ENCODE measurements around the gene SP3. TPM values are rescaled to one million over a fixed set of nuclear protein-coding genes. Genes with fewer than 3 reads are reported as not detected.
"Not testable (repeated sequence)": the region's sequence is repeated elsewhere in the genome, so short reads cannot be mapped to it uniquely, and the experiment has no call there.

SP3 gene
- polyA plus RNA-seq, 1 experiment, result 71.8 TPM

DNA sequence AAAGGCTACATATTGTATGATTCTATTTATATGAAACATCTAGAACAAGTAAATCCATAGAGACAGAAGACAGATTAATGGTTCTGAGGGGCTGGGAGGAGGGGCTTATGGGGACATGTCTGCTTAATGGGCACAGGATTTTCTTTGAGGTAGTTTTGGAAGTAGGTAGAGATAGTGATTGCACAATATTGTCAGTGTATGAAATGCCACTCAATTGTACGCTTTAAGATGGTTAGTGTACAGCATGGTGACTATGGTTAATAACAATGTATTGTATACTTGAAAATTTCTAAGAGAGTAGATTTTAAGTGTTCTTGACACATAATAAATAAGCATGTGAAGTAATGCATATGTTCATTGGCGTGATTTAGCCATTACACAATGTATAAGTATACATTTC, 68.4 kb downstream of the SP3 start:
- Histone ChIP-seq H3K27me3 (ENCODE audit: control insufficient read depth, insufficient read depth, low read length) (no peaks in the 10 kb centered on the region), H3K4me3 (ENCODE audit: low read depth, low read length) (no peak overlapping the region), H3K27ac (ENCODE audit: low read depth, low read length) (no peak overlapping the region), H3K9me3 (ENCODE audit: control insufficient read depth, insufficient read depth, low read length) (no peaks in the 10 kb centered on the region; the same call in 1 of the 2 replicates)
- DNase-seq (ENCODE audit: low read depth, low spot score), result no peak
- TF ChIP-seq, protein P1, sequence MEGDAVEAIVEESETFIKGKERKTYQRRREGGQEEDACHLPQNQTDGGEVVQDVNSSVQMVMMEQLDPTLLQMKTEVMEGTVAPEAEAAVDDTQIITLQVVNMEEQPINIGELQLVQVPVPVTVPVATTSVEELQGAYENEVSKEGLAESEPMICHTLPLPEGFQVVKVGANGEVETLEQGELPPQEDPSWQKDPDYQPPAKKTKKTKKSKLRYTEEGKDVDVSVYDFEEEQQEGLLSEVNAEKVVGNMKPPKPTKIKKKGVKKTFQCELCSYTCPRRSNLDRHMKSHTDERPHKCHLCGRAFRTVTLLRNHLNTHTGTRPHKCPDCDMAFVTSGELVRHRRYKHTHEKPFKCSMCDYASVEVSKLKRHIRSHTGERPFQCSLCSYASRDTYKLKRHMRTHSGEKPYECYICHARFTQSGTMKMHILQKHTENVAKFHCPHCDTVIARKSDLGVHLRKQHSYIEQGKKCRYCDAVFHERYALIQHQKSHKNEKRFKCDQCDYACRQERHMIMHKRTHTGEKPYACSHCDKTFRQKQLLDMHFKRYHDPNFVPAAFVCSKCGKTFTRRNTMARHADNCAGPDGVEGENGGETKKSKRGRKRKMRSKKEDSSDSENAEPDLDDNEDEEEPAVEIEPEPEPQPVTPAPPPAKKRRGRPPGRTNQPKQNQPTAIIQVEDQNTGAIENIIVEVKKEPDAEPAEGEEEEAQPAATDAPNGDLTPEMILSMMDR (IDR thresholded peaks at IDR 0.05; ENCODE audit: low read depth, low read length), result no peak
- CTCF ChIA-PET, result no interaction called here
- POLR2A ChIA-PET, result no interaction called here

DNA sequence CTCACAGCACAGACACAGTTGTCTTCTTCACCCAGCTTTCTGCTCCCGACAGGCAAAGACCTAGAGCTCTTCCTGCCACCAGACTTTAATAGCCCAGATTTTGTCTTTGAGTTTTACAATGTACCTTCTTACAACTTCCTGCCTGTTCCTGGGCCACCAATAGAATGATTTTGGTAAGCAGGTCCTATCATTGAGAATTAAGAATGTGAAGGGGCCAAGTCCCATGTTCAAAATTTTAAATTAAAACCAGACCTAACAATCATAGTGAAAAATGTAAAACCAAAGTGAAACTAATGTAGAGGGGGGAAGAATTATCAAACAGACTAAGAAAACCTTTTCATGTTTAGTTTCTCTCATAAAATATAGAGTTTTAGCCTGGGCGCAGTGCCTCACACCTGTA, 72.8 kb downstream of the SP3 start:
- Histone ChIP-seq H3K27me3 (ENCODE audit: control insufficient read depth, insufficient read depth, low read length) (peaks cover 9% of the 10 kb centered on the region), H3K27ac (ENCODE audit: low read depth, low read length) (no peak overlapping the region), H3K9me3 (ENCODE audit: control insufficient read depth, insufficient read depth, low read length) (peaks cover 13% of the 10 kb centered on the region), H3K4me3 (ENCODE audit: low read depth, low read length) (no peak overlapping the region)
- CTCF ChIA-PET, result no interaction called here
- POLR2A ChIA-PET, result no interaction called here
- DNase-seq (ENCODE audit: low read depth, low spot score), result no peak
- TF ChIP-seq, protein P1 (IDR thresholded peaks at IDR 0.05; ENCODE audit: low read depth, low read length), result no peak

- CTCF ChIA-PET, result no interaction called here
- POLR2A ChIA-PET, result no interaction called here
- DNase-seq (ENCODE audit: low read depth, low spot score), result no peak
- TF ChIP-seq, protein P1 (IDR thresholded peaks at IDR 0.05; ENCODE audit: low read depth, low read length), result no peak
- Histone ChIP-seq H3K9me3 (ENCODE audit: control insufficient read depth, insufficient read depth, low read length) (peaks cover 13% of the 10 kb centered on the region), H3K27ac (ENCODE audit: low read depth, low read length) (no peak overlapping the region), H3K4me3 (ENCODE audit: low read depth, low read length) (no peak overlapping the region), H3K27me3 (ENCODE audit: control insufficient read depth, insufficient read depth, low read length) (peaks cover 9% of the 10 kb centered on the region)
These were observed 73.7 kb downstream of the SP3 start for GRCh38 chr2:173891315-173892037.

DNA sequence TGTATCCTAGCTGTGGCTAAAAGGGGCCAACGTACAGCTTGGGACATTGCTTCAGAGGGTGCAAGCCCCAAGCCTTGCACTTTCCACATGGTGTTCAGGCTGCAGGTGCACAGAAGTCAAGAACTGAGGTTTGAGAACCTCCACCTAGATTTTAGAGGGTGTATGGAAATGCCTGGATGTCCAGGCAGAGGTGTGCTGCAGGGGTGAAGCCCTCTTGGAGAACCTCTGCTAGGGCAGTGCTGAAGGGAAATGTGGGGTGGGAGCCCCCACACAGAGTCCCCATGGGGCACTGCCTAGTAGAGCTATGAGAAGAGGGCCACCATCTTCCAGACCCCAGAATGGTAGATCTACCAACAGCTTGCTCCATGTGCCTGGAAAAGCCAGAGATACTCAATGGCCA, 75.7 kb downstream of the SP3 start:
- CTCF ChIA-PET; H3K27ac ChIP-seq (ENCODE audit: low read depth, low read length); H3K4me3 ChIP-seq (ENCODE audit: low read depth, low read length); POLR2A ChIA-PET; DNase-seq (ENCODE audit: low read depth, low spot score); H3K27me3 ChIP-seq (ENCODE audit: control insufficient read depth, insufficient read depth, low read length): not testable (repeated sequence)
- H3K9me3 ChIP-seq (ENCODE audit: control insufficient read depth, insufficient read depth, low read length), result peaks cover 13% of the 10 kb centered on the region

- no peak overlapping the region for H3K27ac ChIP-seq (ENCODE audit: low read depth, low read length)
- H3K4me3 ChIP-seq (ENCODE audit: low read depth, low read length), result no peak overlapping the region
- CTCF ChIA-PET, result no interaction called here
- POLR2A ChIA-PET, result no interaction called here
- H3K9me3 ChIP-seq (ENCODE audit: control insufficient read depth, insufficient read depth, low read length), result peaks cover 13% of the 10 kb centered on the region
- TF ChIP-seq, protein P1 (IDR thresholded peaks at IDR 0.05; ENCODE audit: low read depth, low read length), result no peak
- DNase-seq (ENCODE audit: low read depth, low spot score), result no peak
- H3K27me3 ChIP-seq (ENCODE audit: control insufficient read depth, insufficient read depth, low read length), result peaks cover 9% of the 10 kb centered on the region
These were observed 78.6 kb downstream of the SP3 start for GRCh38 chr2:173886613-173887012.
